Measurements from ENCODE around the gene ZFYVE28. TPM values are rescaled to one million over a fixed set of nuclear protein-coding genes. Genes with fewer than 3 reads are reported as not detected.

The ZFYVE28 gene
- total RNA-seq, 1 experiment from 2014 or later, result 19.2 TPM

DNA sequence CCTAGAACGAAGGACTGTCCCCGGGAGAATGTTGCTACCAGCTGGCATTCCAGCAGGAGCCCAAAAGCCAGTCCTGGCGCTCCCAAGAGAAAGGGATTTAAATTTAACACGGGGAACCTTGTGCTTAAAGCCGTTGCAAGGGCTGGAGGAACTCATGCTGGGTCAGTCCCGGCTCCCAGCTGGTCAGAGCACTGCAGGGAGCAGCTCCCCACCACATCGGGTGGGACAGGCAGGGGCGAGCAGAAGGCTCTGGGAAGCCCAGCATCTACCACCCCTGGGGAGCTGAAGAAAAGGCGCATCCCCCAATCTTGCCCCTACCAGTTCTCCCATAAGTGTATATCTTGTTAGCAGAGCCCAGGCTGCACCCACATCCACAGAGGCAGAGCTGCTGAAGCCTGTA, 16.0 kb upstream of the ZFYVE28 start:
- Histone ChIP-seq H3K9me2 (ENCODE audit: insufficient read depth) (no peaks in the 10 kb centered on the region), H3K9ac (ENCODE audit: low read length) (no peak overlapping the region), H4K20me1 (ENCODE audit: insufficient read depth) (no peaks in the 10 kb centered on the region), H3K4me2 (ENCODE audit: low read length) (no peak overlapping the region), H3K27me3 (ENCODE audit: insufficient read depth, low read length) (no peaks in the 10 kb centered on the region), H2AFZ (ENCODE audit: low read depth, low read length, poor library complexity, severe bottlenecking) (no peak overlapping the region), H3K4me1 (ENCODE audit: control insufficient read depth in 1 of 2, insufficient read depth in 2 of 2, low read length in 2 of 2) (peaks cover 2 to 10% of the 10 kb centered on the region in 2 experiments; a peak in 3 of 4 replicates), H3K27ac (ENCODE audit: low read depth, low read length) (no peak overlapping the region), H3K4me3 (replicated peaks in 1 of 2; ENCODE audit: low read depth in 1 of 2, low read length in 2 of 2) (no peak overlapping the region), H3K36me3 (ENCODE audit: control insufficient read depth in 1 of 2, insufficient read depth in 2 of 2, low read length in 2 of 2) (no peaks in the 10 kb centered on the region), H3K79me2 (ENCODE audit: insufficient read depth, low read length) (no peaks in the 10 kb centered on the region), H3K9me3 (ENCODE audit: control insufficient read depth in 1 of 2, insufficient read depth in 1 of 2, low read depth in 1 of 2, low read length in 2 of 2) (no peaks in the 10 kb centered on the region)
- TF ChIP-seq, protein P1, sequence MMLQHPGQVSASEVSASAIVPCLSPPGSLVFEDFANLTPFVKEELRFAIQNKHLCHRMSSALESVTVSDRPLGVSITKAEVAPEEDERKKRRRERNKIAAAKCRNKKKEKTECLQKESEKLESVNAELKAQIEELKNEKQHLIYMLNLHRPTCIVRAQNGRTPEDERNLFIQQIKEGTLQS (IDR thresholded peaks at IDR 0.05), result no peak
- TF ChIP-seq ELF1 (IDR thresholded peaks at IDR 0.05; ENCODE audit: borderline replicate concordance, low read depth), result no peak
- TF ChIP-seq SIN3A (IDR thresholded peaks at IDR 0.05; ENCODE audit: low read depth), result no peak
- no peak for TF ChIP-seq POLR2A (IDR thresholded peaks at IDR 0.05; ENCODE audit: borderline replicate concordance, extremely low read depth, insufficient read depth, insufficient read length)
- TF ChIP-seq POLR2AphosphoS5 (IDR thresholded peaks at IDR 0.05; ENCODE audit: low read depth, low read length), result no peak
- TF ChIP-seq, protein P2, sequence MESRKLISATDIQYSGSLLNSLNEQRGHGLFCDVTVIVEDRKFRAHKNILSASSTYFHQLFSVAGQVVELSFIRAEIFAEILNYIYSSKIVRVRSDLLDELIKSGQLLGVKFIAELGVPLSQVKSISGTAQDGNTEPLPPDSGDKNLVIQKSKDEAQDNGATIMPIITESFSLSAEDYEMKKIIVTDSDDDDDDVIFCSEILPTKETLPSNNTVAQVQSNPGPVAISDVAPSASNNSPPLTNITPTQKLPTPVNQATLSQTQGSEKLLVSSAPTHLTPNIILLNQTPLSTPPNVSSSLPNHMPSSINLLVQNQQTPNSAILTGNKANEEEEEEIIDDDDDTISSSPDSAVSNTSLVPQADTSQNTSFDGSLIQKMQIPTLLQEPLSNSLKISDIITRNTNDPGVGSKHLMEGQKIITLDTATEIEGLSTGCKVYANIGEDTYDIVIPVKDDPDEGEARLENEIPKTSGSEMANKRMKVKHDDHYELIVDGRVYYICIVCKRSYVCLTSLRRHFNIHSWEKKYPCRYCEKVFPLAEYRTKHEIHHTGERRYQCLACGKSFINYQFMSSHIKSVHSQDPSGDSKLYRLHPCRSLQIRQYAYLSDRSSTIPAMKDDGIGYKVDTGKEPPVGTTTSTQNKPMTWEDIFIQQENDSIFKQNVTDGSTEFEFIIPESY (IDR thresholded peaks at IDR 0.05; ENCODE audit: extremely low read depth, insufficient replicate concordance, low read length), result no peak
- TF ChIP-seq ZFX (IDR thresholded peaks at IDR 0.05), result no peak
- TF ChIP-seq, protein P3, sequence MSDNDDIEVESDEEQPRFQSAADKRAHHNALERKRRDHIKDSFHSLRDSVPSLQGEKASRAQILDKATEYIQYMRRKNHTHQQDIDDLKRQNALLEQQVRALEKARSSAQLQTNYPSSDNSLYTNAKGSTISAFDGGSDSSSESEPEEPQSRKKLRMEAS (IDR thresholded peaks at IDR 0.05), result no peak
- TF ChIP-seq EZH2phosphoT487 (IDR thresholded peaks at IDR 0.05; ENCODE audit: borderline replicate concordance), result no peak
- no peak for TF ChIP-seq YY1 (IDR thresholded peaks at IDR 0.05; ENCODE audit: extremely low read depth, insufficient replicate concordance, low read depth, low read length)
- no peak for TF ChIP-seq CBX3 (IDR thresholded peaks at IDR 0.05; ENCODE audit: low read depth)
- TF ChIP-seq ZNF274 (IDR thresholded peaks at IDR 0.05; ENCODE audit: low read depth, low read length), result no peak
- TF ChIP-seq, protein P4, sequence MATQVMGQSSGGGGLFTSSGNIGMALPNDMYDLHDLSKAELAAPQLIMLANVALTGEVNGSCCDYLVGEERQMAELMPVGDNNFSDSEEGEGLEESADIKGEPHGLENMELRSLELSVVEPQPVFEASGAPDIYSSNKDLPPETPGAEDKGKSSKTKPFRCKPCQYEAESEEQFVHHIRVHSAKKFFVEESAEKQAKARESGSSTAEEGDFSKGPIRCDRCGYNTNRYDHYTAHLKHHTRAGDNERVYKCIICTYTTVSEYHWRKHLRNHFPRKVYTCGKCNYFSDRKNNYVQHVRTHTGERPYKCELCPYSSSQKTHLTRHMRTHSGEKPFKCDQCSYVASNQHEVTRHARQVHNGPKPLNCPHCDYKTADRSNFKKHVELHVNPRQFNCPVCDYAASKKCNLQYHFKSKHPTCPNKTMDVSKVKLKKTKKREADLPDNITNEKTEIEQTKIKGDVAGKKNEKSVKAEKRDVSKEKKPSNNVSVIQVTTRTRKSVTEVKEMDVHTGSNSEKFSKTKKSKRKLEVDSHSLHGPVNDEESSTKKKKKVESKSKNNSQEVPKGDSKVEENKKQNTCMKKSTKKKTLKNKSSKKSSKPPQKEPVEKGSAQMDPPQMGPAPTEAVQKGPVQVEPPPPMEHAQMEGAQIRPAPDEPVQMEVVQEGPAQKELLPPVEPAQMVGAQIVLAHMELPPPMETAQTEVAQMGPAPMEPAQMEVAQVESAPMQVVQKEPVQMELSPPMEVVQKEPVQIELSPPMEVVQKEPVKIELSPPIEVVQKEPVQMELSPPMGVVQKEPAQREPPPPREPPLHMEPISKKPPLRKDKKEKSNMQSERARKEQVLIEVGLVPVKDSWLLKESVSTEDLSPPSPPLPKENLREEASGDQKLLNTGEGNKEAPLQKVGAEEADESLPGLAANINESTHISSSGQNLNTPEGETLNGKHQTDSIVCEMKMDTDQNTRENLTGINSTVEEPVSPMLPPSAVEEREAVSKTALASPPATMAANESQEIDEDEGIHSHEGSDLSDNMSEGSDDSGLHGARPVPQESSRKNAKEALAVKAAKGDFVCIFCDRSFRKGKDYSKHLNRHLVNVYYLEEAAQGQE (IDR thresholded peaks at IDR 0.05; ENCODE audit: low read depth), result no peak
- TF ChIP-seq JUND (IDR thresholded peaks at IDR 0.05), result no peak
- no peak for TF ChIP-seq EGR1 (IDR thresholded peaks at IDR 0.05; ENCODE audit: low read depth)
- no peak for TF ChIP-seq SRF (IDR thresholded peaks at IDR 0.05; ENCODE audit: low read depth)
- ChIA-PET RAD21 (ENCODE audit: low non-redundant PET in 1 of 2, low total read pairs in 2 of 2, uncharacterized antibody in 2 of 2, unreplicated experiment in 2 of 2) (no interaction called here), CTCF (no interaction called here), POLR2A (no interaction called here)
- intact Hi-C loops (cut with micrococcal nuclease), result no loop called here
- BruUV-seq (replicated peaks), result no TSS peak
- DNase-seq (ENCODE audit: low read depth, low spot score), result no peak
- ATAC-seq, result no peak

Measured in HCT116 (cell line).